Endothelial cell (in vitro differentiated cells): ENCODE results near the gene MED10. TPM values are rescaled to one million over a fixed set of nuclear protein-coding genes. Genes with fewer than 3 reads are reported as not detected.

Experiments used
- DNase-seq: peaks from one replicate; pipeline ENCODE4 v3.0.0; 2021; ENCODE audit warnings: low spot score
- H3K27ac Mint-ChIP-seq: one replicate; pipeline ENCODE4 v1.8.0; 2021; ENCODE audit warnings: mixed read lengths, inconsistent platforms; ENCODE audit not compliant: unreplicated experiment
- H3K27me3 Mint-ChIP-seq: one replicate; pipeline ENCODE4 v1.8.0; 2021; ENCODE audit warnings: mild to moderate bottlenecking, moderate library complexity, mixed read lengths, inconsistent platforms; ENCODE audit not compliant: unreplicated experiment
- H3K36me3 Mint-ChIP-seq: one replicate; pipeline ENCODE4 v1.8.0; 2021; ENCODE audit warnings: mild to moderate bottlenecking, low read depth, mixed read lengths, inconsistent platforms; ENCODE audit not compliant: unreplicated experiment
- H3K4me1 Mint-ChIP-seq: one replicate; pipeline ENCODE4 v1.8.0; 2021; ENCODE audit warnings: mild to moderate bottlenecking, mixed read lengths, inconsistent platforms; ENCODE audit not compliant: unreplicated experiment
- H3K4me3 Mint-ChIP-seq: one replicate; pipeline ENCODE4 v1.8.0; 2021; ENCODE audit warnings: mild to moderate bottlenecking, mixed read lengths, inconsistent platforms; ENCODE audit not compliant: unreplicated experiment
- H3K9me3 Mint-ChIP-seq: one replicate; pipeline ENCODE4 v1.8.0; 2021; ENCODE audit warnings: mixed read lengths, inconsistent platforms; ENCODE audit not compliant: unreplicated experiment
- CTCF ChIP-seq: fragments of 200-600 bp; sonication (generic); IDR thresholded peaks from one replicate; pipeline ENCODE4 v1.5.0; 2021; ENCODE audit warnings: antibody characterized with exemption; ENCODE audit not compliant: unreplicated experiment
- total RNA-seq: library from RNA; stranded (reverse); fragmentation: NEBNext Ultra II Directional; extraction: Animal tissue kit (Norgen Biotek cat#: 25700); gene quantifications from one replicate; pipeline ENCODE4 v1.2.1, GENCODE V29; 2021; ENCODE audit not compliant: unreplicated experiment

The MED10 gene
- total RNA-seq, 1 donor from 2014 or later, result 53.0 TPM

- Mint-ChIP-seq H3K4me1 (no peaks in the 10 kb centered on the region), H3K36me3 (peaks cover 5% of the 10 kb centered on the region), H3K9me3 (no peaks in the 10 kb centered on the region), H3K4me3 (no peak overlapping the region), H3K27me3 (peaks cover 6% of the 10 kb centered on the region), H3K27ac (no peak overlapping the region)
- no peak for TF ChIP-seq CTCF
- DNase-seq, result no peak
Observed at GRCh38 chr5:6396043-6396442, 17.7 kb upstream of the MED10 start.

DNA sequence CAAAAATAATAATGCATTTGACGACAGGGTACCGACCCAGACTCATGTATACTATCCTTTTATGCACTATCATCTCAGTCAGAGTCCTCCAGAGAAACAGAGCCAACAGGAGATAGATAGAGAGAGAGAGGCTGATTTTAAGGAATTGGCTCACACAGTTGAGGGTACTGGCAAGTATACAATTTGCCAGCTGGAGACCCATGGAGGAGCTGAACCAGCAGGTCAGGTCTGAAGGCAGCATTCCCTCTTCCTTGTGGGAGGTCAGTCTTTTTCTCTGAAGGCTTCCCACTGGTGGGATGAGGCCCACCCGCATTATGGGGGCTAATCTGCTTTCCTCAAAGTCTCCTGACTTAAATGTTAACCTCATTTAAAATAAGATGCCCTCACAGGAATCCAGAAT, 17.3 kb upstream of the MED10 start:
- peaks cover 6% of the 10 kb centered on the region for H3K27me3 Mint-ChIP-seq
- no peak for DNase-seq
- peaks cover 5% of the 10 kb centered on the region for H3K36me3 Mint-ChIP-seq
- no peak overlapping the region for H3K4me3 Mint-ChIP-seq
- no peaks in the 10 kb centered on the region for H3K4me1 Mint-ChIP-seq
- no peak overlapping the region for H3K27ac Mint-ChIP-seq
- no peaks in the 10 kb centered on the region for H3K9me3 Mint-ChIP-seq
- TF ChIP-seq CTCF, result no peak

DNA sequence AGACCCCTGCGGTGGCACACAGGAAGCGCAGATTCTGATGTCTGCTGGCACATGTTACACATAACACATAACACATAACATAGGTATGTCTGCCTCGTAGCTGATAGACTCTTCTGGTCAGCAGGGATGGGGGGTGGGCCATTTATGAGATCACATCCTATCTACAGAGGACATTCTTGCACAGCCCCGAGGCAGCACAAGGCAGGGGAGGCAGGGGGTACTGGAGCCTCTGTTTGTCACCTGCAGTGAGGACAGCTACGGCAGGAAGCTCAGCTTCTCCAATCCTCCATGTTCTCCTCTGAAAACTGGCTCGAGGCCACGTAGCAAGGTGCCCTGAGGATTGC, 16.7 kb upstream of the MED10 start:
- no peak overlapping the region for H3K4me3 Mint-ChIP-seq
- no peaks in the 10 kb centered on the region for H3K9me3 Mint-ChIP-seq
- H3K36me3 Mint-ChIP-seq, result peaks cover 5% of the 10 kb centered on the region
- peaks cover 6% of the 10 kb centered on the region for H3K27me3 Mint-ChIP-seq
- no peak for TF ChIP-seq CTCF
- no peaks in the 10 kb centered on the region for H3K4me1 Mint-ChIP-seq
- H3K27ac Mint-ChIP-seq, result no peak overlapping the region
- DNase-seq, result no peak

GRCh38 chr5:6394429-6395101, 16.2 kb upstream of the MED10 start:
- Mint-ChIP-seq H3K27ac (no peak overlapping the region), H3K4me3 (no peak overlapping the region), H3K27me3 (peaks cover 6% of the 10 kb centered on the region), H3K36me3 (peaks cover 5% of the 10 kb centered on the region), H3K4me1 (no peaks in the 10 kb centered on the region), H3K9me3 (no peaks in the 10 kb centered on the region)
- TF ChIP-seq CTCF, result no peak
- DNase-seq, result no peak

- DNase-seq, result no peak
- H3K36me3 Mint-ChIP-seq, result peaks cover 5% of the 10 kb centered on the region
- H3K4me3 Mint-ChIP-seq, result no peak overlapping the region
- peaks cover 7% of the 10 kb centered on the region for H3K4me1 Mint-ChIP-seq
- peaks cover 6% of the 10 kb centered on the region for H3K27me3 Mint-ChIP-seq
- H3K9me3 Mint-ChIP-seq, result no peaks in the 10 kb centered on the region
- no peak for TF ChIP-seq CTCF
- H3K27ac Mint-ChIP-seq, result no peak overlapping the region
Observed at GRCh38 chr5:6393596-6394194, 15.3 kb upstream of the MED10 start.
